Lower leg skin (tissue), 4 donors: ENCODE measurements around the gene PRKCQ. TPM values are rescaled to one million over a fixed set of nuclear protein-coding genes. Genes with fewer than 3 reads are reported as not detected.
"Not testable (repeated sequence)": the region's sequence is repeated elsewhere in the genome, so short reads cannot be mapped to it uniquely, and the experiment has no call there.

Experiments
- DNase-seq, 2 donors: peaks; one replicate each; pipeline ENCODE4 v3.0.0-alpha.2; 2019; ENCODE audit warnings: low spot score in 2 of 2
- H3K4me3 ChIP-seq: fragments of 200-600 bp; sonication (generic); 2 replicates; pipeline ENCODE4 v1.5.1; 2017; ENCODE audit warnings: mild to moderate bottlenecking, low read depth; ENCODE audit not compliant: poor library complexity, severe bottlenecking
- POLR2A ChIP-seq, 2 donors: fragments of 450-650 bp; IDR thresholded peaks; one replicate each; pipeline ENCODE4 v1.6.1; 2016 to 2017; ENCODE audit warnings: antibody characterized with exemption in 2 of 2, mild to moderate bottlenecking in 1 of 2, moderate library complexity in 1 of 2
- WGBS, 2 donors: methylation state at CpG; one replicate each; pipeline ENCODE4 v1.1.5; 2018; 5-methylcytosine and 5-hydroxymethylcytosine counted together
- intact Hi-C: fragments of 100-400 bp; cut with DNase I; formaldehyde crosslinking; loops from one replicate; pipeline ENCODE4 v1.15.0; 2023; ENCODE audit warnings: low total_unique reads
- total RNA-seq, 4 donors: library from RNA; depleted of rRNA; stranded (reverse); fragments of >200 nt; gene quantifications; one replicate each; pipeline ENCODE4 v1.1.0, GENCODE V29; 2016
- TF ChIP-seq, protein P1 (sequence below), 3 donors: fragments of 450-650 bp; IDR thresholded peaks; one replicate each; pipeline ENCODE4 v1.5.1; 2016; ENCODE audit warnings: antibody characterized with exemption in 3 of 3, mild to moderate bottlenecking in 3 of 3, moderate library complexity in 2 of 3

PRKCQ gene
- total RNA-seq, 4 donors from 2014 or later: 0.06 to 0.17 TPM; not detected in 2

DNA sequence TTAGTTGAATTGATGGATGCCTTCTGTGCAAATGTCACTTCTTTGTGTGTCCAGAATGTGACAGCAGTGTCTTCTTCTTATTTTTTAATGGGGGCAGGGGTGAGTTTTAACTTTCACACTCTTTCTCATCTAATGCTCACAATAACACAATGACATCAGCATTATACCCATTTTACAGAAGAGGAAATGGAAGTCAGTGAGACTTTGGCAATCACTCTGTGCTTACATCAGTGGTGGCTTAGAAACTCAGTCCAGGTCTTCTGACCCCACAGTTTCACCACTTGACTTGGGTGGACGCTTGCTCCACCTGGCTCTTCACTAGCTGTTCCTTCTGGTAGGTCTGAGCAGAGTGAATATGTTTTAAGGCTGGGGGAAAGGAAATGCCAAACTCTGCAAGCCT is 124.0 kb downstream of the PRKCQ start:
- DNase-seq: no peak
- no peak for TF ChIP-seq POLR2A (IDR thresholded peaks at IDR 0.05)
- TF ChIP-seq, protein P1, sequence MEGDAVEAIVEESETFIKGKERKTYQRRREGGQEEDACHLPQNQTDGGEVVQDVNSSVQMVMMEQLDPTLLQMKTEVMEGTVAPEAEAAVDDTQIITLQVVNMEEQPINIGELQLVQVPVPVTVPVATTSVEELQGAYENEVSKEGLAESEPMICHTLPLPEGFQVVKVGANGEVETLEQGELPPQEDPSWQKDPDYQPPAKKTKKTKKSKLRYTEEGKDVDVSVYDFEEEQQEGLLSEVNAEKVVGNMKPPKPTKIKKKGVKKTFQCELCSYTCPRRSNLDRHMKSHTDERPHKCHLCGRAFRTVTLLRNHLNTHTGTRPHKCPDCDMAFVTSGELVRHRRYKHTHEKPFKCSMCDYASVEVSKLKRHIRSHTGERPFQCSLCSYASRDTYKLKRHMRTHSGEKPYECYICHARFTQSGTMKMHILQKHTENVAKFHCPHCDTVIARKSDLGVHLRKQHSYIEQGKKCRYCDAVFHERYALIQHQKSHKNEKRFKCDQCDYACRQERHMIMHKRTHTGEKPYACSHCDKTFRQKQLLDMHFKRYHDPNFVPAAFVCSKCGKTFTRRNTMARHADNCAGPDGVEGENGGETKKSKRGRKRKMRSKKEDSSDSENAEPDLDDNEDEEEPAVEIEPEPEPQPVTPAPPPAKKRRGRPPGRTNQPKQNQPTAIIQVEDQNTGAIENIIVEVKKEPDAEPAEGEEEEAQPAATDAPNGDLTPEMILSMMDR (IDR thresholded peaks at IDR 0.05): no peak
- no peak overlapping the region for H3K4me3 ChIP-seq
- intact Hi-C loops: no loop called here
- 89 to 97% methylated on average over 1 of the region's 1 CpG for WGBS, 2 donors

DNA sequence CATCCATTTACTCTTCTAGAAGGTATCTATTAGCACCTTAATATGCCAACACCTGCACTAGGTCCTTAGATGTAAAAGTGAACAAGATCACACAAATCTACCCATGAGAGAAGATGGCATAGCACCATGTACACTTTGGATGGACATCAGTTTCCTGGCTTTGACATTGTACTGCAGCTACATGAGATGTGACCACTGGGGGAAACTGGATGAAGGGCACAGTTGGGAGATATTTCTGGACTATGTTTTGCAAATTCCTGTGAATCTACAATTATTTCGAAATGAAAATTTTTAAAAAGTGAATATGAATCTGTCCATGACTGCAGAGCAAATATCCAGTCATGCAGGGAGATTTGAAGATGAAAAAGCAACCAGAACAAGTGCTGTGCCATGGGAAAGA is 124.5 kb downstream of the PRKCQ start:
- 71 to 79% methylated on average over 1 of the region's 1 CpG for WGBS, 2 donors
- intact Hi-C loops: no loop called here

DNA sequence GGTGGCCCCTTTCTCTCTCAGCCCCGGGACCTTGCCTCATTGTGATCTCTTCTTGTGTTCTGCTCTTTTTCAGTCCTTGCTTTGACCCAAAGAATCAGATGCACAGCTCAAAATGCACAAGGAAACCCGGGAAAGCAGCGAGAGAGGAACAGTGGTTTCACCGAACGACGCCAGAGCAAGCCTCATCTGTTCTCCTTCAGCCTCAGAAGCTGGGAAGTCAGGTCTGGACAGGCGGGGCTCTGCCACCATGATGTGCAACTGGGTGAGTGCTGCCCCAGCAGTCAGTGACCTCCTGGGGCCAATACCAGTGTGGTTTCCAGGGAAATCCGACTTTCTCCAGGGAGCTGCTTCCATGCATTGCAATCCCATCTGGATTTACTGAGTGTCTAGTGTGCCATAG is 133.4 kb downstream of the PRKCQ start:
- no peak overlapping the region for H3K4me3 ChIP-seq
- WGBS, 2 donors: 88 to 92% methylated on average over 8 of the region's 8 CpGs

More for the DNA sequence above, 124.5 kb downstream of the PRKCQ start:
- TF ChIP-seq POLR2A (IDR thresholded peaks at IDR 0.05): no peak
- TF ChIP-seq, protein P1 (IDR thresholded peaks at IDR 0.05): no peak
- DNase-seq: no peak
- H3K4me3 ChIP-seq: no peak overlapping the region

DNA sequence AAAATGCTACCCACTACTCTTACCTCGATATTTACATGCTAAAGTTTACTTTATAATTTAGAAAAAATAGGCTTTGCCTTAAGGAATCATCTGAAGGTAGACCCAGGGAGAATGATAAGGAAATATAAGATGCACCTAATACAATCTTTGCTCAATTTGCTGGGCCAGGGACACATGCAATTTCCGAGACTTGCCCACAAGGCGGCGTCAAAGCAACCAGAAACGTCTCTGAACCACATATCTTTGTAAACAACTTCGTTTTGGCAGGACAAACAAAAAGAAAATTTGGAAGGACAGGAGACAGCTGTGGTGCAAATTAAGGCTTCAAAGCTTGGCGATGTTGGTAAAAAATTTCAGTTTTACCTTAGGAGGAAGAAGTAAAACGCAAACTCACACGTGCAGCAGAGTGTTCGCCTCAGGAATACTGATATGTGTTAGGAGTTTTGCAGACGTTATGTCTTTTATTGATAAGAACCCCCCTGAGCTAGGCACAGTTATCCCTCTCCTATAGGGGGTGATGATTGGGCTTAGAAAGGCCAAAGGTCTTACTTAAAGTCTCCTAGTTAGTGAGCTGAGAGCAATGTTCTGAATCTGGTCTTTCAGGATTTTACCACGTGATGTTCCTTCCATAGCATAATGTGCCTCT is 134.3 kb downstream of the PRKCQ start:
- TF ChIP-seq, protein P1 (IDR thresholded peaks at IDR 0.05): no peak
- TF ChIP-seq POLR2A (IDR thresholded peaks at IDR 0.05): no peak
- DNase-seq: peak; percentile 27 to 88
- WGBS, 2 donors: 36 to 40% methylated on average over 12 of the region's 12 CpGs
- intact Hi-C loops: no loop called here
- H3K4me3 ChIP-seq: no peak overlapping the region

More for the DNA sequence above, 133.4 kb downstream of the PRKCQ start:
- TF ChIP-seq, protein P1 (IDR thresholded peaks at IDR 0.05): no peak
- no peak for TF ChIP-seq POLR2A (IDR thresholded peaks at IDR 0.05)
- DNase-seq: no peak
- intact Hi-C loops: no loop called here

DNA sequence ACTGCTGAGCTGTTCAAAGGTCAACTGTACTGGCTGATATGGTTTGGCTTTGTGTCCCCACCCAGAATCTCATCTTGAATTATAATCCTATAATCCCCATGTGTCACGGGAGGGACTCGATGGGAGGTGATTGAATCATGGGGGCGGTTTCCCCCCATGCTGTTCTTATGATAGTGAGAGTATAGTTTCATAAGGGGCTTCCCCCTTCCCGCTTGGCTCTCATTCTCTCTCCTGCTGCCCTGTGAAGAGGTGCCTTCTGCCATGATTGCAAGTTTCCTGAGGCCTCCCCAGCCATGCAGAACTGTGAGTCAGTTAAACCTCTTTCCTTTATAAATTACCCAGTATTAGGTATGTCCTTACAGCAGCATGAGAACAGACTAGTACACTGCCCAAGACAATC is 140.2 kb downstream of the PRKCQ start:
- WGBS, 2 donors: 67 to 77% methylated on average over 4 of the region's 4 CpGs
- DNase-seq, intact Hi-C loops, H3K4me3 ChIP-seq: not testable (repeated sequence)

DNA sequence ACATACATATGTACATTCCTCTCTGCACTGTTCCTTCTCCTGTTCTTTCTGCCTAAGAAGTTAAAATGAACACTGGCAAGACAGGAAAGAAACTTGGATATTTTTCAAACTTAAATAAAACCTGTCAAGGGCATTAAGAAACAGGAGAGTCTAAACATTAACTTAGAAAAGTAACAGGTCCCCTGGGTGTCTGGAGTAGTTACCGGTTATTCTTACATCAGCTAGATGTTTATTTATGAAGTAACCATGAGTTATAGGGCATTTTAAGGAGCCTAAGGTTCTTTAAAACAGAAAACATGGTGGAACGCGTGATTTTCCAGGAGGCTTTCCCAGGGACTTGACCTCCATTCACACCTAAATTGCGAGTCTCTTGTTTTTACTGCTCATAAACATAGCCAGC is 148.2 kb downstream of the PRKCQ start:
- intact Hi-C loops: no loop called here
- 54 to 59% methylated on average over 4 of the region's 4 CpGs for WGBS, 2 donors
- DNase-seq: no peak
- TF ChIP-seq, protein P1 (IDR thresholded peaks at IDR 0.05): no peak
- TF ChIP-seq POLR2A (IDR thresholded peaks at IDR 0.05): no peak
- no peak overlapping the region for H3K4me3 ChIP-seq
